NCI-H187 treated with DMSO at 0.1 percent for 48 hours (cell line): ENCODE measurements around the gene TAS2R41.

Experiments used
- DNase-seq: peaks from one replicate; lab custom pipeline; 2025; lab: John Stamatoyannopoulos, UW

TAS2R41 gene

DNA sequence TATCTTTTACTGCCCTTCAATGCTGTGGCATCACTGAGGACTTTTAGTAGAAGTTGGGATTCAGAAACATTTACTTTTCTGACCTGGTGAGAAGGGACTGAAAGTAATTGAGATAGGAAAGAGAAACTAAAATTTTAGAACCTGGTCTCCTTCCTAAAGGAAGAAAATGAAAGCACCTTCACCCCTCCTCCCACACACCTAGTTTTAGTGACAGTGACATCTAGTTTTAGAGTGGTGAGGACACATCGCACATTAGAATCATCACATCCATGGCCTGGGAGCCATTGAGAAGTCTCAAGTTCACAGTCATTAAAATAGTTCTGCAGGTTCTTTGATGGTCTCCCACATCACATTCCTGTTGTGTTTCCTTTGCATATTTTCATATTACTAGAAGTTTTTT is 16.1 kb downstream of the TAS2R41 start:
- DNase-seq = no peak

DNA sequence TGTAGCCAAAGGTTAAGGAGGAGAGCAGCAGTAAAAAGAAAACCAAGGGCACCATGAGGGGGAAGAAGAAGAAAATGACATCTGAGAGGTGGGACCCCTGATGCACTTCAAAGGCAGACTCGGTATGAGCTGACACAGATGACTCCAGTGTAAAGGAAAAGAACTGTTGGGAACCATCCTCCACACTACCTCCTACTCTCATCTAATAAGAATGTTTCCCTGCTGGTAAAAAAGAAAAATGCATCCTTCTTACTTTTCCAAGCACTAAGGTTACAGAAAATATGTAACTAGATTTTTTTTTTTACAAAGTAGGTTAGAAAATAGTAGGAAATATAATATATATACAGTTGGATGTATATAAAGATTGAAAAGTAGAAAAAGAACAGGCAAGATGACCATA is 16.9 kb downstream of the TAS2R41 start:
- no peak for DNase-seq

DNA sequence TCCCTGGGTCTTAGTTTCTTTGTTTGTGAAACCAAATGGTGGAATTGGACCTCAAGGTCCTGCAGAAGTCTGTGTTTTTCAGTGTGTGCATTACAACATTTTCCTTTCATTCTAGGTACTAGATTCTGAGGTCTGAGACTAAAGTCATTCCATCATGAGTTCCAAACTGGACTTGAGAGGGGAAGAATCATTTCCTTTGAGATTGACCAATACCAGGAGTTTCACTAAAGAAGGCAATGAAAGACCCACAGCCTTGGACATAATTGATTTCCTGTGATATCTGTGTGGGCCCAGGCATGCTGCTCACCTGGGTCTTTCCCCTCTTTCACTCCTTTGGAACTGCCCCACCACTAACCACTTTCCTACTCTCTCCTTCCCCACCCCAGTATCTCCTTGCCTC is 18.2 kb downstream of the TAS2R41 start:
- DNase-seq = no peak

DNA sequence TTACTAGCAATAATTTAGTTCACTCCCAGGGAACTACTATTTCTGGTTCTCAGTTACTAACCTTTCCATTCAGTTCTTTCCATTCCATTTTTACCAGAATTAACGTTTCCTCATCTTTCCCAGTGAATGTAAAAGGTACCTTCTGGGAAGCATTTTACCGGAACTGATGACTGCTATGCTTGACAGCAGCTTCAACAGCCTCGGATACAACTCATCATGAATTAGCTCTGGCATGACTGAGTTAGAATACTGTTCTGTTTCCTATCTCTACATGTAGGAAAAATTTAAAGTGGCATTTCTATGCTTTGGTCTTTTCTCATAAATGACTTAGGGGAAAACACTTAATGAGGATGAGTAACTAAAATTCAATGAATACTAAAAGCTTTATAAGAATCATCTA is 18.6 kb downstream of the TAS2R41 start:
- DNase-seq = no peak

DNA sequence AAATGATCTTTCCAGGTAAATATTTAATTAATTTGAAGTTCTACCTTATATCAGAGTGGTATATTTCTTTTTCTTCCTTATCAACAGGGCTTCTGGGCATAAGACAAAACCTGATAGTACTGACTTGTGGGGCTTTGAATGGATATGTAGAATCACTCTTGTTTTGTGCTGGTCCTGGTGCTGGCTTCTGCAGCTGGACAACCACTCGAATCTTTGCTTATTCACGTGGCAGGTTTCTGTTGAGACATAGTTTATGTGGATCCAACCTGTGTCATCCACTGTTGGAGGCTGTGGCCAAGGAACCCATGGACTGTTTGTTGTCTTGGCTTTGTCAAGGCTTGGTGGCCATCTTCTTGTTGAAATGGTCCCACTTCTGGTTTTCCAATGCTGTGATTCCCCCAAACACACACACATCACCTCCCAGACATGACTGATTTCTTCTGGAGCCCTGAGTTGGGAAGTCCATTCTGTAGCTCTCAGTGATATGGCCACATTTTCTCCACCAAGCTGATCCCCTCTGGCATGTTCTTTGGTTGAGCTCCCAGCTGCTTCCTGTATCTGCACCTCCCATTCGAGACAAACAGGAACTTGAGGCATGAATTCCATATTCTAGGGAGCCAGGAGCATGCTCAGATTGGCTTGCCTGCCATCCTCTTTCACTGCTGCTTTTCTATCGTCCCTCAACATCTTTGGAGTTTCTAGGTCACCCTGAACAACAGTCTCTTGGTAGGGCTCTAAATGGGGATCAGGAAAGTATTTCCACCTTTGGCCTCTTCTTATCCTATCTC is 19.5 kb downstream of the TAS2R41 start:
- no peak for DNase-seq

DNA sequence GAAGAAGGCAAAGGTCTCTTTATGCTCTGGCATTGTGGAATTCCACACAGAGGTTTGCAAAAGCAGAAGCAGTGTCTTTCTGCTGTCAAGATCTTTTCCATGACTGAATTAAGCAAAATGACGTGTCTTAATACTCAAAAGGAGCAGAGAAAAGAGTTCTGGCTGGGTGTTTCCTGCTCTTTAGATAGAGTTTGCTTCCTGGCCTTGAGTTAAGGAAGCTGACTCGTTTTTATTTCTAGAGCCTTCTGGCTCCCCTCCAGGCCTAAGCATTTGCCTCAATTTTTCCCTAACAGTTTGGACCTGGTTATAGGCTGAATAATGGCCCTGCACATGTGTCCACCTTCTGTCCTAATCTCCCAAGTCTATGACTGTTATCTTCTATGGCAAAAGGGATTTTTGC is 21.6 kb downstream of the TAS2R41 start:
- DNase-seq = no peak

DNA sequence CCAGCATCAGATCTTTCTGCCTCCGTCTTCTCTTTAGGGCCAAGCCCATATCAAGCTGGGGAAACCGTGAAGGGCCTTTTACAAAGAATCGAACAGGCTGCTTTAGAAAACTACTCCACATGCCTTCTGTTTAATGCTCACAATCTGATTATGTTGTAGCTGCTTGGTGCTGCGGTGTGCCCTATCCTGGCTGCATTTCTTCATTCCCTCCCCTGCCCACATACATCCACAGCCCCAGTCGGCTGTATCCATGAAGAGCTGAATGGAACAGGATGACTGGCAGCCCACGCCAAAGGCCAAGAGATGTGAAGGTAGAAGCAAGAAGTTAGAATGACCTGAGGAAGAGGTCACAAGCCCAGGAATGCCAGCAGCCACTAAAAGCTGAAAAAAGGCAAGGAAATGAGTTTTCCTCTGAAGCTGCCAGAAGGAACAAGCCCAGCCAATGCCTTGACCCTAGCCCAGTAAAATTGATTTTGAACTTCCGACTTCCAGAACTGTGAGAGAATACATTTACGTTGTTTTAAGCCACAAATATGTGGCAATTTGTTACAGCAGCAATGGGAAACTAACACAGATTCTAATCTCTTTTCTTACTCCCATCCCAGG is 22.2 kb downstream of the TAS2R41 start:
- DNase-seq = no peak

DNA sequence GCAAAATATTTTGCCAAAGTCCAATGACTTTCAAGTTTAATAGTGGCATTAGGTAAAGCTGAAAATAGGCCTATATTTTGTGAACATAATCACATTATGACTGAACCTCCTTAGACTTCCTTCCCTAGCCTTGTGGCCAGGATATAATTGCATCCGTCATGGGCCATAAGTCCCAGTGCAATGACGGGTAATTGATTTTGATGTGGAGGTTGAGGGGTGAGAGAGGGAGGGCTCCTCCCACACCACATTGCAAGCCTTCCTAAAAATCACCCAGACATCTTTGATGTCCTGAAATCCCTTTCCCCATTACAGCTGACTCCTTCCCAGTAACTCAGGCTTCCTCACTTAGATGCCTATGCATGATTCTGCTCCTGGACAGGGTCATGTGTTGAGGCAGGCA is 25.6 kb downstream of the TAS2R41 start:
- DNase-seq = no peak

DNA sequence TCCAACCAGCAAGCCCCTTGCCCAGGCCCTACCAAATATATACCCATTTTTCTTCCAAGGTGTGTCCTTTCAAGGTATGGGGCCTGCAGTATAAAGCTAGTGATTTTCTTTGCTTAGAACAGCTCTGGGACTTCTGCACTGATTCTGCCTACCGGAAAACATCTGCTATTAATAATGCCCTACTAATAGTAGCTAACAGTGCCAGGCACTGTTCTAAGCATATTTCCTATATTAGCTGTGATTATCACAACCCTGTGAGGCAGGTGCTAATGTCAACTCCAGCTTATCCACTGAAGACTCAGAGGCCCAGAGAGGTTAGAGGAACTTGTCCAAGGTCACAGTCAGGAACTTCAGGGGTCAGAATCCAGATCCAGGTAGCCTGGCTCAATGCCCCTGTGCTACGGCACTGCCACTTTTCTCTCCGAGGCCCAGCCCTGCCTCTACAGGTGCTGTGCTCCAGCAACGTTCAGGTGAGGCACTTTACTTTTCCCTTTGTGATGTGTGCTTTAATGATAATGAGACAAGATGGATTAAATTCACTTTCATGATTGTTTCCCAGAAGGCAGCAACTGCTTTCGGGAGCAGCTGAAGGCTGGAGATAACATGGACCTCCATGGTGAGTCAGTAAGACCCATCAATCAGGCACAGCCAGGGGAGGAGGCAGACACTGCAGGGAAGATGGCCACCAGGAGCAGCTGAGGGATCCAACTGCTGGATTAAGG is 26.7 kb downstream of the TAS2R41 start:
- no peak for DNase-seq

DNA sequence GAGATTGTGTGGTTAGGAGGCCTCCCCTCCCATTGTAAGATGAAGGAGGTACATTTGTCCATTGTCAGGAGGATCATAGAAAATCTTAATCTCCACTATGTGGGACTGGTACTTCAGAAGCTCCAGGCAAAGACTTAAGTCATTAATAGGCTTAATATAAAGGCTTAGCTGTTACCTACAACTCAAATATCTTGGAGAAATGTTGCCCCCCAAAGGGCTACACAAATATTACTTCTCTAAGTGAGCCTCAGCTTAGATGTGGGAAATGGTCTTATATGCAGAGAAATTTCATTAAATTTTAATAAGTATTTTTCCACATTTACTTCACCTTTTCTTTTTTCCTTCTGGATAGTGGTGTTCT is 27.2 kb downstream of the TAS2R41 start:
- no peak for DNase-seq

DNA sequence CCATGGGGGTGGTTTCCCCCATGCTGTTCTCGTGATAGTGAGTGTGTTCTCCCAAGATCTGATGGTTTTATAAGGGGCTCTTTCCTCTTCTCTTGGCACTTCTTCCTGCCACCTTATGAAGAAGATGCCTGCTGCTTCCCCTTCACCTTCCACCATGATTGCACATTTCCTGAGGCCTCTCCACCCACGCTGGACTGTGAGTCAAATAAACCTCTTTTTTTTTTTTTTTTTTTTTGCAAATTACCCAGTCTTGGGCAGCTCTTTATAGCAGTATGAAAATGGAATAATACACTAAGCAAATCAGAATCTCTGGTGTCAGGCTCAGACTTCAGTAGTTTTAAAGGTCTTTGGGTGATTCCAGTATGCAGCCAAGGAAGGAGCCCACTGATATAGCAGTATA is 28.2 kb downstream of the TAS2R41 start:
- no peak for DNase-seq

DNA sequence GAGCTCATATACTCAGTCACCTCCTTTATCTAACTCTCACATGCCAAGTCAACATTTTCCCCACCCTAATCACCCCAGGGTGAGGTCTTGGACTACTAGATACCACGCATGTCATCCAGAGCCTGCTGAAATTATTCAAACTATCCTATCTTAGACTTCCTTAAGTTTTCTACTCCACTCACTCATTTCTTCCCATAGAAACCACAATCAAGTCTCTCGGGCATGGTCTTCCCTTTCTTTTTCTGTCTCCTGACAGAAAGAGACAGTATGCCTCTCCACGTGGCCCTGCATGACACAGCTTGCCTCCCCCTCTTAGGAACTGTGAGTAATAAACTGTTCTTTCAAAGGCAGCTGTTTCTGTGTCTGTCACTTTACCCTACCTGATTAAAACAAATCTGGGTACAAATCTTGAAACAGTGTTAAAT is 29.4 kb downstream of the TAS2R41 start:
- DNase-seq = no peak

DNA sequence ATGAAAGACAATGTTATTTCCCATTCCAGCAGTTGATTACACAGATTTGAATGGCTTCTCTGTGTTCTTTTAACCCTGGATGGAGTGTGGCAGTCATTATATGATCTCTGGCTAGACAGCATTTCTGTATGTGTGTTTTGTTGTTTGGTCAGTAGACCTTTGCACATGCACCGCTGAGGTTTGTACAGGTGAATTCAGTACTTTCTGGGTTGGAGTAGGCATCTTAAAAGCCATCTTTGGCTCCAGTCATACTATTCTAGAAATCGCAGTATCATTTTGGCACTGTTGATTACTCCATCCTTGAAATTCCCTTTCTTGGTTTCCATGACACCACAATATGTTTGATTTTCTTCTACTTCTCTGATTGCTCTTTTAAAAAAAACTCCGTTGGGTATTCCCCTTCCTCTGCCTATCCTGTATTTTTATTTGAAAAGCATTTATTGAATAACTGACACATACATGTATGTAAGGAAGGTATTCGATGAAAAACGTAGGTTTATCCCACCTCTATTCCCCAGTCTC is 29.9 kb downstream of the TAS2R41 start:
- DNase-seq = no peak

DNA sequence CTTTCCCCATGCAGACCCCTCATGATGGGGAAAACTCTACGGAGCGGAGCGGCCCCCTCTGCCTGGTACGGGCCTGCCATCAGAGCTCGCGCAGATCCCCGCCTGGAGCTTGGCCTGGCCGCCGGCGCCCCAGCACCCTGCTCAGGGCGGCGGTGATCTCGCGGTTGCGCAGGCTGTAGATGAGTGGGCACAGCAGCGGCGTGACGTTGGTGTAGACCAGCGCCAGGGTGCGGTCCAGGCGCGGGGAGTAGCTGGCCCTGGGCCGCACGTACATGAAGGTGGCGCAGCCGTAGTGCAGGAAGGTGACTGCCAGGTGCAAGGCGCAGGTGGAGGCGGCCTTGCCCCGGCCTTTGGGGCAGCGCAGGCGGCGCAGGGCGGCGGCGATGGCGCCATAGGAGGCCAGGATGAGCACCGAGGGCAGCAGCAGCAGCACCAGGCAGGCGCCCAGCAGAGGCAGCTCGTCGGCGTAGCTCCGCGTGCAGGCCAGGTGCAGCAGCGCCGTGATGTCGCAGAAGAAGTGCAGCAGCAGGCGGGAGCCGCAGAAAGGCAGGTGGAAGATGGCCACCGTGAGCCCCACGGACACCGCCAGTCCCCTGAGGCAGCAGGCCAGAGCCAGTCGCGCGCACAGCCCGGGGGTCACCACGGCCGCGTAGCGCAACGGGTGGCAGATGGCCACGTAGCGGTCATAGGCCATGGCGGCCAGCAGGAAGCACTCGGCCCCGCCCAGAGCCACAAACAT is 33.4 kb downstream of the TAS2R41 start:
- DNase-seq = no peak

DNA sequence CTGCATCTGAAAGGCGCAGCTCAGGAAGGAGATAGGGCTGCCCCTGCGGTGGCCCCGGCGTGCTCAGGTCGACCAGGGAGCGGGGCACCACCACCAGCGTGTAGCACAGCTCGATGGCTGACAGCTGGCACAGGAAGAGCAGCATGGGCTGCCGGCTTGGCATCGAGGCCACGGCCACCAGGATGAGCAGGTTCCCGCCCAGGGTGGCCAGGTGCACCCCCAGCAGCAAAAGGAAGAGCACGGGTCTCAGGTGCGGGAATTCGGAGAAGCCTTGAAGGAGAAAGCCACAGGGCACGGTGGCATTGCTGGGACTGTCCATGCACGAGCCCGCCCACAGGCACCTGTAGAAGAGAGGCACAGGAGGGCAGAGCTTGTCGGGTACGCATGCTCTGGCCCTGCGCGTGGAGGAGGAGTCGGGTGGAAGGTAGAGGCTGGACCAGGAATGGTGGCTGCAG is 33.9 kb downstream of the TAS2R41 start:
- DNase-seq = no peak

DNA sequence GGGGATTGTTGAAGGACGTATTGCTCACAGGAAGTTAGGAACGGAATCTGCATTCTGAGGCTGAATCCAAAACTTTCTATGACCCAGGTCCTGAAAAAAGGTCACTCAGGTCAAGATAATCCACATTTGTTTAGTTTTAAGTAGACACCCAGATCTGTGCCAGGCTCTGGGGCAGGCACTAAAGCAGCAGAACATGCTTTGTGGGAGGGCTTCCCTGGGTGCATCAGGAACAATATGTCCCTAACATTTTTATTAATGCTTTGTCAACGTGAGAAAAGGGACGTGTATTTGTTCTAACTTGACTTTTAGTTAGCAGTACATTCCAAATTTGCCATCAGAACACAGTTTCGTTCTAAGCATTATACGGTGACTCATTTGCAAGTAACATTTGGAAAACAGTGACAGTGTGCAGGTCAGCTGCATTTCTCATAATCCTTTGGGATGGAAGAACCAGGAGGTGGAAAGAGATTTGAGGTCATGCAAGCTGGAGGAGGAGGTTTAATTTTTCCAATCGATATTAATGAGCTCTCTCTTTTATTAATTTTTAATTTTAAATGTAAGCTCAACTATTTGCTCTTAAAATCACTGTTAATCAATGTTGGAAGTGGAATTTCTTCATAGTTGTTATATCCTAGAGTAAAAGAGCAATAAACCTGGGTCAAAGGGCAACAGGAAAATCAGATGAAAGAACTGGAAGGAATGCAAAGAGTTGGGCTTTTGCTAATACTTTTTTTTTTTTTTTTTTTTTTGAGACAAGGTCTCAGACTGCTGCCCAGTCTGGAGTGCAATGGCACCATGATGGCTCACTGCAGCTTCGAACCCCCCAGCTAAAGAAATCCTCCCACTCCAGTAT is 35.0 kb downstream of the TAS2R41 start:
- no peak for DNase-seq

DNA sequence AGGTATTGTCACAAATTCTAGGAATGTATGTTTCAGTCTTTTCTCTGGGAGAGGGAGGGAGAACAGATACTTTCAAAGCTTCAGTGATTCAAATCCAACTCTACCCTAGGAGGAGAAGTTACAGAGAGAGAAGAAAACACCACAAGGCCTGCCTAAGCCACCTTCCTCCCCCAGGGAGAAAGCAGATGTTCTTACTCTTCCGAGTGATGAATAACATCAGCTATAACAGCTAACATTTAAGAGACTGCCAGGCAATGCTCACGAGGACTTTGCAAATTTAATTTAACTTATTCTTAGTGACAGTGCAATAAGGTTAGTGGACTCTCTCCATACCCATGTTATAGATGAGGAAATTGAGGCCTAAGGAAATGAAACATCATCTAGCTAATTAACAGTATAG is 36.8 kb downstream of the TAS2R41 start:
- DNase-seq = no peak

DNA sequence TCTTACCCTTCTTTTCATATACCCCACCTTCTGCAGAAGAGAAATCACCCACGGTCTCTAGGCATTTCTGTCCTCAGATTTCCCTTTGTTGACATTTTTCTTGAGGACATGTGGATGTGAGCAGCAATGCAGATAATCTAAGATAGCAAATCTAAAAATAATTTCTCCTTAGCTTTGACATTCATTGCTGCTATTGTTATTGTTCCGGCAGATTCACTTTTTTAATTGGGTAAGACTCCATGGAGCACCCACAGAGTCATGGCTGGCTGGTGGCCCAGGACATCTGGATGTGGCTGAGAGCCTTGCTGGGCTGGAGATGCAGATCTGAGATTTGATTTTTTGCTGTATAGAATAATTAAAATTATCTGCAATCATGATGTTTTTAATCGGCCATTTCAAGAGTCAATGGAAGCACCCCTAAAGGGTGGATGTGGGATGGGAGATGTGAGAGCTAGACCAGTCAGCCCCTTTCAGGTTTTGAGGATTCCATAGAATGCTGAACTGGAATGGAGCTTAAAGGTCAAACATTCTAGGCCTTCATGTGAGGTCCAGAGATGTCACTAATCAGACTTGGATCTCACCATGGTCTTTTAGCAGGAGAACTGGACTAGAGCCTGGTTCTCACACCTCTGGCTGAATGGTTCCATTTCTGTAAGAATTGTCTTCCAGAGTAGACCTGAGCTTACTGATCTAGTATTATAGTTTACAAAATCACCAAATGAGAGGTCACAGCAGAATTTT is 37.5 kb downstream of the TAS2R41 start:
- no peak for DNase-seq

DNA sequence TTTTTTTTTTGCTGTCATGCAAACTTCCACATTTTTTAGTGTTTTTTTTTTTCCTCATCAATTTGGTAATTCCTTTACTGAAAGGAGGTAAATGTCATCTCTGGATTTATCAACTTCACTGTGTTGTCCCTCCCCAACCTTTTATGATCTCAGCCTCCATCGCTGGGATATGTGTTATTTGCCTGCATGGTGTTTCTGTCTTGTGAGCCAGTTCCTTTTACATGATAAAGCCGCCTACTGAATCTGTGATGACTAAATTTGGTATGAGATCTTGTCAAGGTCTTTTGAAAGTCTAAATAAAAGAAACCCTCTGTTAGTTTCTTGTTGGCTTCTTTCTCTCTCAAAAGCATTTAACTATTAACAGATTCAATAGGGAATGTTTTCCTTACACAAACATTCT is 39.3 kb downstream of the TAS2R41 start:
- DNase-seq = no peak

DNA sequence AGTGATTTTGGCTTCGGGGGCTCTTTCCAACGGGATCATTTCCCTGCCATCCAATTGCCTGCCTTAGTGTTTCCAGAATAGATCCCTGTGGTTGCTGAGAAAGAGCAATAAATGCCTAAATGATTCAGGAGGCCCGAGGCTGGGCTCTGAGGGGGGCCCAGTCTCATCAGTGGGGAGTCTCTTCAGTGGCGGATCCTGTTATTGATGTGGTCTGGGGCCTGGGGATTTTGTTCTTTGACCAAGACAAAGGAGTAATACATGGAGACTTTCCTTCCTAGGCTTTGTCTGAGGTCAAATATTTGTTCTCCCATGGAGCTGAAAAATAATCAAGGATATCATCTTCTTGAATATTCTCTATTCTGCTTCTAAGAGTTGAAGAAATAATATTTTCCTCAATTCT is 40.8 kb downstream of the TAS2R41 start:
- no peak for DNase-seq

DNA sequence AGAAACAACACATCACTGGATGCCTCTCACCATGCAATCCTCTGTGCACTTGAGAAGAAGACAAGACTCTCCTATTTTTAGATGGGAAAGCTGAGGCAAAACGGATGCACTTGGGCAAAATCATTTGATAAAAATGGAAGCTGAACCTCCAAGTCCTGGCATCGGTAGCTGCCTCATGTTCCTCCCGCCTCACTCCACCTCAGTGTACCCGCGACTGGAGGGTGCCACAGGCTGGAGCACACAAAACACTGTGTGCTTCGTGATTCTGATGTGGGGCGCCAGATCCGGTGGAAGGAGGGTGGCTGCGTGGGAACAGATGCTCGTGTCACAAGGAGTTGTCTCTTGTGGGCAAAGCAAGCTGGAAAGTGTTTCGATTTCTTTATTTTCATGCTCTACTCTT is 41.3 kb downstream of the TAS2R41 start:
- no peak for DNase-seq
